Ovary (tissue), 9 donors: Measurements from ENCODE around the gene OR6N2. TPM values are rescaled to one million over a fixed set of nuclear protein-coding genes. Genes with fewer than 3 reads are reported as not detected.

ENCODE experiments used
- DNase-seq, 5 donors: peaks; one replicate each; pipeline ENCODE4 v3.0.0-alpha.2; 2019 to 2020
- H3K27ac ChIP-seq, 2 donors: fragments of 200-600 bp; one replicate each; pipeline versions ENCODE4 v1.5.1 to v1.8.0; 2019 to 2022
- H3K27me3 ChIP-seq: fragments of 200-600 bp; one replicate; pipeline ENCODE4 v1.8.0; 2022
- H3K36me3 ChIP-seq: fragments of 200-600 bp; sonication (generic); one replicate; pipeline ENCODE4 v1.5.1; 2019
- H3K4me1 ChIP-seq: one replicate; pipeline ENCODE4 v1.8.1; 2013; ENCODE audit warnings: mild to moderate bottlenecking, moderate library complexity; ENCODE audit not compliant: insufficient read depth
- H3K4me3 ChIP-seq: fragments of 200-600 bp; sonication (generic); one replicate; pipeline ENCODE4 v1.5.1; 2017
- H3K9me3 ChIP-seq, 2 donors: fragments of 200-600 bp in 1 of 2; sonication (generic) in 1 of 2; one replicate each; pipeline versions ENCODE4 v1.5.1 to v1.8.1; 2013 to 2019; ENCODE audit warnings: mild to moderate bottlenecking in 1 of 2, moderate library complexity in 1 of 2
- CTCF ChIP-seq, 3 donors: fragments of 450-650 bp in 2 of 3; fragments of 200-600 bp in 1 of 3; IDR thresholded peaks; one replicate each; pipeline versions ENCODE4 v1.5.1 to v1.8.0; 2016 to 2022; ENCODE audit warnings: antibody characterized with exemption in 3 of 3, mild to moderate bottlenecking in 1 of 3
- EP300 ChIP-seq: sonication (generic); formaldehyde crosslinking; IDR thresholded peaks from one replicate; pipeline ENCODE4 v1.6.1; 2017; ENCODE audit warnings: antibody characterized with exemption
- POLR2A ChIP-seq: fragments of 450-650 bp; IDR thresholded peaks from one replicate; pipeline ENCODE4 v1.6.1; 2017; ENCODE audit warnings: antibody characterized with exemption, mild to moderate bottlenecking, moderate library complexity
- WGBS, 3 donors: extraction: QIAGEN DNeasy Blood & Tissue Kit in 1 of 3; methylation state at CpG; one replicate each; pipeline versions ENCODE4 v1.1.5 to v1.1.7; 2013 to 2017; 5-methylcytosine and 5-hydroxymethylcytosine counted together
- intact Hi-C, 4 donors: fragments of 100-400 bp; cut with DNase I; formaldehyde crosslinking; loops; one replicate each; pipeline versions ENCODE4 v1.11.0 to v1.15.1; 2022 to 2023
- polyA plus RNA-seq, 2 donors: library from polyadenylated mRNA; stranded (reverse); fragments of 200-250 nt in 1 of 2; fragments of 350-450 nt in 1 of 2; fragmentation: Illumina TruSeq in 1 of 2; extraction: RNeasy Lipid Tissue Mini Kit (QIAGEN cat#74804) in 1 of 2; gene quantifications; one replicate each; pipeline ENCODE4 v1.2.3, GENCODE V29; 2013 to 2014
- total RNA-seq, 7 donors: library from RNA; depleted of rRNA in 2 of 7; stranded (reverse); fragments of >200 nt in 2 of 7; fragmentation: NEBNext Ultra II Directional in 3 of 7; extraction: Animal tissue kit (Norgen Biotek cat#: 25700) in 3 of 7; gene quantifications; one replicate each; pipeline versions ENCODE4 v1.1.0 to v1.2.4, GENCODE V29; 2016 to 2023
- donor health status: DM: no; HTN: no; CAD: no; lungs with moderate emphysema.
- donor health status: DM: no; HTN: no; CAD: no.
- donor health status: Bipolar disorder and iron deficiency.
- donor health status: DM: yes; HTN: yes; CAD: no.
- donor health status: DM: no; HTN: no; CAD: no.
- donor health status: DM: yes; HTN: yes; CAD: no.

The OR6N2 gene
- total and polyA plus RNA-seq, 9 donors: not detected

GRCh38 chr1:158812336-158812735, 31.3 kb upstream of the OR6N2 start:
- 49 to 58% (median 56%) methylated on average over 2 of the region's 2 CpGs for WGBS, 3 donors
- no peak overlapping the region for H3K27ac ChIP-seq
- no peaks in the 10 kb centered on the region for H3K9me3 ChIP-seq
- no peaks in the 10 kb centered on the region for H3K36me3 ChIP-seq
- H3K27me3 ChIP-seq: no peaks in the 10 kb centered on the region
- H3K4me3 ChIP-seq: no peak overlapping the region
- H3K4me1 ChIP-seq: no peaks in the 10 kb centered on the region
- TF ChIP-seq CTCF (IDR thresholded peaks at IDR 0.05): no peak
- no peak for TF ChIP-seq EP300
- DNase-seq: no peak
- intact Hi-C loops: no loop called here

GRCh38 chr1:158810311-158810710, 29.3 kb upstream of the OR6N2 start:
- Histone ChIP-seq H3K9me3 (no peaks in the 10 kb centered on the region), H3K4me3 (no peak overlapping the region), H3K36me3 (no peaks in the 10 kb centered on the region), H3K27ac (no peak overlapping the region), H3K4me1 (no peaks in the 10 kb centered on the region), H3K27me3 (no peaks in the 10 kb centered on the region)
- DNase-seq: no peak
- intact Hi-C loops: no loop called here
- TF ChIP-seq POLR2A (no peak), EP300 (no peak), CTCF (IDR thresholded peaks at IDR 0.05) (no peak)
- 83 to 86% (median 84%) methylated on average over 4 of the region's 4 CpGs for WGBS, 3 donors

DNA sequence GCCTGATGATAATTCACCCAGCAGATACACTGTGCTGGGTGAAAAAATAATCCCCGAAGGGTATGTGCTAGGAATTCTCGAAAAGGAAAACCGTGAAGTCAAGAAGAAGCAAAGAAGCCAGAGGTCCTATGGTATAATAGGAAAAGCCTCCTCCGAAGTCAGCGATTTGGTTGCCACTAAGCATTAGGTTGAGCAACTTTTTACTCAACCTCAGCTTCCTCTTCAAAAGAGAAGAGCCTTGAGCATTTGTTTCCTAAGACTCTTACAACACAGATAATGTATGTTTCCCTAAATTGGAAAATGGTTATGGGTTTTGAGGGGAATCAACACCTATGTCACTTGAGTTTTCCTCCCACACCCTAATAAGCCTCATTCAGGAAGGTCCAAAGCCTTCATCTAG, 28.9 kb upstream of the OR6N2 start:
- DNase-seq: no peak
- intact Hi-C loops: no loop called here
- TF ChIP-seq CTCF (IDR thresholded peaks at IDR 0.05): no peak
- no peak for TF ChIP-seq EP300
- TF ChIP-seq POLR2A: no peak
- Histone ChIP-seq H3K36me3 (no peaks in the 10 kb centered on the region), H3K4me1 (no peaks in the 10 kb centered on the region), H3K27me3 (no peaks in the 10 kb centered on the region), H3K27ac (no peak overlapping the region), H3K9me3 (no peaks in the 10 kb centered on the region), H3K4me3 (no peak overlapping the region)
- 94 to 95% (median 95%) methylated on average over 5 of the region's 5 CpGs for WGBS, 3 donors

DNA sequence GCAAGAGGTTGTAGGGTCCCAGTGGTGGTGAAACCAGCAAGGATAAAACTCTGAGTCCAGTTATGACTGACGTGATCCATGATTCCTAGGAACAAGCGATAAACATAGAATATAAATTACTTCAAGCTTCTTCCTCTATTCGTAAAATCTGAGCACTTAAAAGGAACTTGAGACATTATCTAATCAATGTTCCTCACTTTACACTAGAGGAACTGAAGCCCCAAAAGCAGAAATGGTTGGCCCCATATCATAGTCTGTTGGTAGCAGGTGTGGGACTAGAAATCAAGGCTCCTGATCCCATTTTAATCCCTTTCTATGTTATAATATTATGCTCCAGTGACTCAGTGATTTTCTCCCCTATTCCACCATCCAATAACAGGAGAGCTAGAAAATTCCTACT, 28.3 kb upstream of the OR6N2 start:
- H3K27ac ChIP-seq: no peak overlapping the region
- no peaks in the 10 kb centered on the region for H3K36me3 ChIP-seq
- intact Hi-C loops: no loop called here
- no peaks in the 10 kb centered on the region for H3K4me1 ChIP-seq
- no peak for DNase-seq
- 86 to 91% (median 86%) methylated on average over 3 of the region's 3 CpGs for WGBS, 3 donors
- no peaks in the 10 kb centered on the region for H3K27me3 ChIP-seq
- H3K4me3 ChIP-seq: no peak overlapping the region
- no peak for TF ChIP-seq EP300
- TF ChIP-seq POLR2A: no peak
- TF ChIP-seq CTCF (IDR thresholded peaks at IDR 0.05): no peak
- H3K9me3 ChIP-seq: no peaks in the 10 kb centered on the region
